Thyroid gland (tissue), 4 donors: ENCODE data around the gene GRAPL.
"Not testable (repeated sequence)": the region's sequence is repeated elsewhere in the genome, so short reads cannot be mapped to it uniquely, and the experiment has no call there.

Experiments
- CTCF ChIP-seq, 6 experiments: fragments of 200-600 bp in 3 of 6; fragments of 450-650 bp in 3 of 6; sonication (generic) in 3 of 6; IDR thresholded peaks; one replicate each; pipeline ENCODE4 v1.5.1; 2016 to 2019; ENCODE audit warnings: antibody characterized with exemption in 6 of 6, mild to moderate bottlenecking in 2 of 6, inconsistent platforms in 1 of 6, moderate library complexity in 1 of 6
- POLR2A ChIP-seq, 2 donors: fragments of 450-650 bp; IDR thresholded peaks; one replicate each; pipeline ENCODE4 v1.6.1; 2017; ENCODE audit warnings: antibody characterized with exemption in 2 of 2, mild to moderate bottlenecking in 2 of 2, moderate library complexity in 1 of 2

- not testable (repeated sequence) for TF ChIP-seq POLR2A, CTCF (IDR thresholded peaks at IDR 0.05)
Measured at GRCh38 chr17:19161308-19162107, 34.1 kb downstream of the GRAPL start.
